GM18867 (cell line): ENCODE measurements around the gene RETREG3.

Source experiments
- ATAC-seq: cut with Tn5 transposase; IDR thresholded peaks from one replicate; pipeline ENCODE4 v1.9.1; 2021; ENCODE audit warnings: mild to moderate bottlenecking, moderate library complexity; ENCODE audit not compliant: unreplicated experiment

Gene RETREG3

GRCh38 chr17:42613699-42614295 lies 4.6 kb upstream of the RETREG3 start:
- ATAC-seq = no peak

GRCh38 chr17:42612013-42612412 lies 2.8 kb upstream of the RETREG3 start:
- ATAC-seq = no peak

GRCh38 chr17:42609814-42610801 lies 934 bp upstream of the RETREG3 start:
- peak; percentile 2 for ATAC-seq

DNA sequence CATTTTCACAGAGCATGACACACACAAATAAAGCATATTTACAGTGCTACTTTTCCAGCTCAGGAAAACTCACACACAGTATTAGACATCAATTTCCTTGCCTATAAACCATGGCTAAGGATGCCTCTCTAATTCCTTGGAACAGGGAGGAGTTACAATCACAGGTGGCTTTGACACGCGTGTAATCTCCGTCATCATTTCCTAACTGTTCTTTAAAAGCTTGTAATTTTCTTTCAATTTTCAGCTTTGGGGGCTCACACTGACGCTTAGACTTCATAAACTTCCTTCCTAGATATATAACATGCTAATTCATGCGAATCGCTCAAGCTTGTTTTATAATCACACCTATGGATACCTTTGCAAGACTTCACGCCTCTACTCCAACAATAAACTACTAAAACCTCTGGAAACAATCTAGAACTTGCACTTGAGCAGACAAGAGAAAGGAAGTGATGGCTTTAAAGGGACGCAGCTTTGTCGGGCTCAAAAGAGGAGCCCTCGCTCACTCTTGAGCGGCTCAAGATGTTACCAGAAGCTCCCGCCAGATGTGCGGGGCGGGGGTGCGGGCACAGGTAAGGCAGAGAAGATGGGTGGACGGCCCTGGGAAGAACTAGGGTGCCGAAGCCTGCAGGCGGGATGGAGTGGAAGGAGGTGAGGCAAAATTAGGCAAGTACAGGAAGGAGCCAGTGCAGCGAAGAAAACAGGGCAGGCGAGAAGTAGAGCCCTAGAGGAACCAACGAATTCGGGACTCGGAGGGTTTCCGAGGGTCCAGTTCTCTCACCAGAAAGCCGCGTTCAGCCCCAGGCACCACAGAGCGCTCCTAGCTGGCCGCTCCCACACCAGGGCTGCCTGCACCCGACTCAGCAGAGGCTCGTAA lies 631 bp downstream of the RETREG3 start:
- peak; percentile 36 for ATAC-seq

DNA sequence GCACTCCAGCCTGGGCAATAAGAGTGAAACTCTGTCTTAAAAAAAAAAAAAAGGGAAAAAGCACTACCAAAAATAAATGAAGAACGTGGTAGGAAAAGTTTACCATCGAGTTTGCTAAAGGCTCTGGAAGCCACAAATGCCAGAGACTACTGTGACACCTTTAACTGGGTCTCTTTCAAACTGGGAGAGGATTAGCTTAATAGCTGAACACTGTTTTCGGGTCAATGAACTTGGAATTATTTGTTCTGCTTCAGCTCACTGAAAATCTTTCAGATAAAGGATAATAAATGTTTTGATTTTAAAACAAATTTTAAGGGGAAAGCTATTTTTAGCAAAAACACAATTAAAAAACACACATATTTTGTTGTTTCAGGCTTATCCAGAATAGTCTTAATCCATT lies 1.4 kb downstream of the RETREG3 start:
- ATAC-seq = no peak

DNA sequence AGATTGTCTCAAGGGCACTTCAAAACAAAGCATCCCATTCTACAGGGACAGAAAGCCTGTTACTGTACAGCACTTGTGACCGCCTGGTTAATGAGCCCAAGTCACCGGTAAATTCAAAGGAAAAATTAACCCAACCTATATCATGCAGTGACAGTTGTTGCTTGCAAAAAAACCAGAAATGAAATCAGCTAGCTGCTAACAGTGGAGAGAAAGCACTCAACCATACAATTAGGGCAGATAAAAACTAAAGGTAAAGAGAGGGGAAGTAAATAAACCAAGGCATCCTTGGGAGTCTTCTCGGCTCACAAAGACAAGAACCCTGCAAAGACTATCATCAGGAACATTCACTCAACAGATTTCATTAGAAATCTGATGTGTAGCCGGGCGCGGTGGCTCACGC lies 5.9 kb downstream of the RETREG3 start:
- no peak for ATAC-seq

- no peak for ATAC-seq
These were observed 10.3 kb downstream of the RETREG3 start for GRCh38 chr17:42598905-42599304.

GRCh38 chr17:42596386-42596785 lies 12.8 kb downstream of the RETREG3 start:
- ATAC-seq = no peak

GRCh38 chr17:42591411-42591810 lies 17.8 kb downstream of the RETREG3 start:
- no peak for ATAC-seq

GRCh38 chr17:42590886-42591285 lies 18.3 kb downstream of the RETREG3 start:
- ATAC-seq = no peak

DNA sequence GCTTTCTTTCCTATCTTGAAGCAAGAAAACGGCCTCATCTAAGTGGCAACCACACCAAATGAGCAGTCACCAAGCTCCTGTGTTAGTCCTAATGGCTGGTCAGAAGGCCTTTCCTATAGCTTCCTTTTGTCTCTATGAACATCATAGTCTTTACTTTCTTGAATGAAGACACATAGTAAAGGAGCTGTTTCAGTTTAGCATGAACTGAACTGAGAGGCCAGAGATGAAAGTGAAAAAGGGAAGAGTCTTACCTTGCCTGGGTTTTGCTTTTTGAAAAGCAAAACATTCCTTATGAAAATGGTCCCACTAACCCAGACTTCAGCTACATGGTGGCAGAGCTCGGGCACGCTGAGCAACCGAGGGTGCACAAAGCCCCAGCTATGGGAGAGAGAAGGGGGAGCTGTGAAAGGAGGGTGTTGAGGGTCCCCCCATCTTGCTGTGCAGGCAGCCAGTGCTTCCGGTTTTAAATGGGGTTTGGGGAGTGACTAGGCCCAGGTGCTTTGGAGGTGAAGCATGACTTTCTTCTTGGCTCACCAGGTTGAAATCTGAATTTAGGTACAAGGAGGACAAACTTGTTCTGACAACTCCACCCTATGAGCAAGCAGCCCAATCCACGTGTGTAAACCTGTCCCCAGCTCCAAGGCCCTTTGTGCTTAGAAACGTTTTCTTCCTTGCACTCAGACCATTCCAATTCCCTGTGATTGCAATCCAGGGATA lies 22.5 kb downstream of the RETREG3 start:
- ATAC-seq = peak; percentile 55

DNA sequence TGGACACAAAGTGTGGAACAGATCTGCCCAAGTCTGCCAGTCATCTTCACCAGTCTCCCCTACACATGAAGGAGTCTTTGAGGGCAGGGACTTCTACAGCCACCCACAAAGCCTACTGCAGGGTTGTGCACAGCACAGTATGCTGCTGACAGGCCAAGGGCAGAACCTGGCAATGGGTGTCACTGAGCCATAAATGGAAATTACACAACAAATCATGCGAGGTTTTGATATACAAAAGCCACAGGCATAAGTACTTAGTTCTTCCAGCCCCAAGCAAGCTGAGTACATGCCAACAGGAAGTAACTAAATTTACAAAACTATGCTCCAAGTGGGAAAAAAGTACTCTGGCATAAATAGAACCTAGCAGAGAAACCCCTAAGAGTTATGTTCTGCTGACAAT lies 23.8 kb downstream of the RETREG3 start:
- no peak for ATAC-seq

GRCh38 chr17:42584880-42585279 lies 24.3 kb downstream of the RETREG3 start:
- no peak for ATAC-seq

DNA sequence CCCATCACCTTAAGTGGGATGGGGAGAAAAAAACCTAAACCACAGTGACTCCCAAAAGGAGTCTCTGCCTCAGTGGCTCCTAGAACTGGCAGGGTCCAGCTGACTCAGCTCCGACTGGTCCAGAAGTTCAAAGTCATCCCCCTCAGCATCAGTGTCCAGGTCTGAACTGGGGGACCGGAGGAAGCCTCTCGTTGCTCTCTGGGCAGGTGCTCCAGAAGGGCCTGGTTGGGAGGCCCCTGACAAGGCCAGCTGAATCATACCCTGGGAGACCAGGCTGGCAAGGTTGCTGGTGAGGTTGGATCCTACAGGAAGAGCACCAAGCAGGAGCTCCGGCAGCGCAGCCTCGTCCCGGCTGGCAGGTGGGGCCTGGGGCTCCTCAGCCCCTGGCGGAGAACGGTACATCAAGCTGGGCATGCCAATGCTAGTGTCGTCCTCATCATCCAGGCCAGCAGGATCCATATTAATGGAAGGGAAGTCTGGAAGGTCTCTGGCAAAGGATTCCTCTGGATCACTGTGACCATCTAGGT lies 27.4 kb downstream of the RETREG3 start:
- ATAC-seq = no peak

DNA sequence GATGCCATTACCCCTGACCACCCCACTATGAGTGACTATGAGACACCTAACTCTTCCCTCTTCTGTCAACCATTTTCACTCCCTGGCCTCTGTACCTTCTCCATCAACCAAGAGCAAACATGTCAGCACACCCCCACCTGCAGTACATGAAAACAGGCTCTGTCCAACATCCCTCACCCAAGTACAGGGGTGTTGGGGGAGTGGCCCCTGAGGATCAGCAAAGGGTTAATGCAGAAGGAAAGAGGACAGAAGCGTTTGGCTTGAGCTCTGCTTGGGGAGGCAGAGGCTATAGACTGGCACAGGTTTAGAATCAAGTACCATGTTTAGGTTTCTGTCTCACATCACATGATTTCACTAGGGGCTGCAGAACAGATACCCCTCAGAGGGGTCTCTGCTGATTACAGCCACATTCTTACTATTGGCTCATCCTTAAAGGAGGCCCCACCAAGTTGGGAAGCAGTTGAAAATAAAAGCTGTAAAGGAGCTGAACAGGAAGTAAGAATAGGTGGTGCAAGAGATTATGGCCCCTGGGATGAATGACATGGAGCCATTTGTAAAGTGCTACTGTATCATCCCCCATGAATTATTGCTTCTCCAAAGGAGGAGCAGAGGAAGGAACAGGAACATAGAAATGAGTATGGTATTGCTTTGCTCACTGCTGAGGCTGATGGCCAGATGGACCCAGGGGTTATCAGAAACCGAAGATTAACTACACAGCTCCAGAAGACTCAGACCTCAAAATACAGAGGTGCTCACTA lies 29.2 kb downstream of the RETREG3 start:
- ATAC-seq = no peak

DNA sequence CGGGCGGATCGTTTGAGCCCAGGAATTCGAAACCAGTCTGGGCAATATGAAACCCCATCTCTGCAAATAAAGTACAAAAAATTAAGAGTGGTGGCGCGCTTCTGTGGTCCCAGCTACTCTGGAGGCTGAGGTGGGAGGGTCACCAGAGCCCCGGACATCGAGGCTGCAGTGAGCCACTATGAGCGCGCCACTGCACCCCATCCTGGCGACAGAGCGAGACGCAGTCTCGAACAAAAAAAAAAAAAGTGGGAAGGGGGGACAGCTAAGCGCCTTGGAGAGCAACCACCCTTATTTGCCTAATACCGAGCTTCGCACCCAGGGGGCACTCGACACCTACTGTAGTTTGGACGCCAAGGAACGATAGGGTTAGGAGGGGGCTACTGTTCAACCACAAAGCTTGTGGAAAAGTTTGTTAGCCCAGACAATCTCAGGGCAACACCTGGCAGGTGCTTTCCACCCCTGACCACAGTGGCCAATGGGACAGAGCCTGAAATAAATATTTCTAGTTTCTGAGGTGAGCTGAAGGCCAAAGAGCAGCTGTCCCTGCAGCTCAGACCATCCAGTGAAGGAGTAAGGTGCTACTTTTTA lies 30.8 kb downstream of the RETREG3 start:
- peak; percentile 47 for ATAC-seq

DNA sequence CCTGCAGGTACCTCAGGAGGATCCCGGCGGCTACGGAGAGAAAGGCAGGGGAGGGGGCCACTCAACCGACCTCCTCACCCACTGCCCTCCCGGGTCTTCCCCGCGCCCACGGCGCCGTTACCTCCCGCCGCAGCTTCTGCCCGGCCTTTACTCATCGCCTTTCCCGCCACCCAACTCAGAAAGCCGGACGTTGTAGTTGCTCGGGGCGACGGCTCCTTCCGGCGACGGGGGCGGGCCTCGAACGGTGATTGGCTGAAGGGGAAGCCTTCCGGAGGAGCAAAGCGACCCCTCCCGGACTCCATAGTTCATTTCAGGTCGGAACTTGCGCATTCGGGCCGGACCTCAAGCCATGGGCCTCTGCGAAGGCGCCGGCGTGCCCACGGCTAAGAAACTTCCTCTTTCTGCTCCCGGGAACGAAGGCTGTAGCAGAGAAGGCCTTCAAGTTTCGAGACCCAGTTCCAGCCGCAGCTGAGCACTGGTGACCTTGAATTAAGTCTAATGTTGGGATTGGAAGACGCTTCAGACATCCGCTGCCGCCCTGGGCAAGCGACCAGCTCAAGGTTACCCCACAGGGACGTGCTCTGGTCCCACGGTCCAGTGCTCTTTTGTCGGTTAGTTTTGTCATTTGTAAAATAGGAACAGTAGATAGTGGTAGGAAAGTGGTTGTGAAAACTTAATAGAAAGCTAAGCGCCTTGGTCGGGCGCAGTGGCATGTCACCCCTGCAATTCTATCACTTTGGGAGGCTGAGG lies 31.5 kb downstream of the RETREG3 start, which contains the start of gene PSMC3IP:
Gene PSMC3IP, minus strand, starts transcription at position 198 of the 750 bp plus-strand sequence. Its CDS starts 43 bp downstream, at position 155.
- ATAC-seq = peak; percentile 66

DNA sequence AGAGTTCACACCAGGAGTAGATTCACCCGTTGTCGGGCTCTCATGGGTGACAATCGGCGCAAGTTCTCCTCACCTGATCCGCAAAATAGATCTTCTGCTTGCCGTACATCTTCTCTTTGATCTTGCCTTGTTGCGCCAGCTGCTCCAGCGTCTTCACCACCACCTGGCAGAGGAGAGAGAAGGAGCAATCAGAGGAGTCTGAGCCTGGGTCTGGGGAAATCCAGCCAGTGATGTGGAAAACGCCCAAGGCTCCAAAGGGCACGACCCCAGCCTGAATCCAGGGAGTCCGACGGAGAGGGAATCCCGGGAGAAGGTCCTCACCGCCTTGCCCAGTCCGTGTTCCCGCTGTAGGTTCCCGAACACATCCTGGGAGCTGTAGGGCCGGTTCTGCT lies 32.0 kb downstream of the RETREG3 start:
- ATAC-seq = no peak
